HG03354 (cell line): ENCODE results near the gene MPRIP.
A peak's percentile ranks its signal among the peaks of the same experiment; 100 is the strongest.
"Not testable (repeated sequence)": the region's sequence is repeated elsewhere in the genome, so short reads cannot be mapped to it uniquely, and the experiment has no call there.

Experiments used
- ATAC-seq: cut with Tn5 transposase; IDR thresholded peaks from one replicate; pipeline ENCODE4 v1.9.1; 2021; ENCODE audit warnings: mild to moderate bottlenecking; ENCODE audit not compliant: unreplicated experiment, poor library complexity, severe bottlenecking

MPRIP gene

GRCh38 chr17:17191961-17192381, 149.7 kb downstream of the MPRIP start:
- ATAC-seq = no peak

DNA sequence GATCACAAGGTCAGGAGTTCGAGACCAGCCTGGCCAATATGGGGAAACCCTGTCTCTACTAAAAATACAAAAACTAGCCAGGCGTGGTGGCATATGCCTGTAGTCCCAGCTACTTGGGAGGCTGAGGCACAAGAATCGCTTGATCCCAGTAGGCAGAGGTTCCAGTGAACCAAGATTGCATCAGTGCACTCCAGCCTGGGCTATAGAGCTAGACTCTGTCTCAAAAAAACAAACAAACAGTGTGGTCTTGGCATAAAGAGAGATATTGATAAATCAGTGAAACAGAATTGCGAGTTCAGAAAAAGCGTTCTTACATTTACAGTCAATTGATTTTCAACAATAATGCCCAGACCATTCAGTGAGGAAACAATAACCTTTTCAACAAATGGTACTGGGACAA, 153.2 kb downstream of the MPRIP start:
- not testable (repeated sequence) for ATAC-seq

- ATAC-seq = no peak
Measured at GRCh38 chr17:17196776-17197175, 154.5 kb downstream of the MPRIP start.

DNA sequence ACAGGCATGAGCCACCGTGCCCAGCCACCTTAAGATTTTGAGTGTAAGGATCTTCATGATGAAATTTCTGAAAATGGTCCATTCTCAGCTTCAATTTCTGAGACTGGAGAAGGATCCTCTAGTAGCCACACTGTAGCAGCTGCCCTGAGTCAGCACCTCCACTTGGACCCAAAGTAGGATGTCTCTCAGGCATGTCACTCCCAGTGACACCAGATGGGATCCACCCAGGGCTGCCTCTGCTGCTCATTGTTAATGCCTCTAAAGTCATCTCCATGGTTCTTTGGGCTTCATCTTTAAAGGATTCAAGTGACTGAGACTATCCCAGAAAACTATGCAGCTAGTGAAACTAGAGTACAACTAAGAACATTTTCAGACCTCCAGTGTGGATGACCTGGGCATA, 156.0 kb downstream of the MPRIP start:
- no peak for ATAC-seq

- ATAC-seq = no peak
Measured at GRCh38 chr17:17200311-17200710, 158.1 kb downstream of the MPRIP start.

DNA sequence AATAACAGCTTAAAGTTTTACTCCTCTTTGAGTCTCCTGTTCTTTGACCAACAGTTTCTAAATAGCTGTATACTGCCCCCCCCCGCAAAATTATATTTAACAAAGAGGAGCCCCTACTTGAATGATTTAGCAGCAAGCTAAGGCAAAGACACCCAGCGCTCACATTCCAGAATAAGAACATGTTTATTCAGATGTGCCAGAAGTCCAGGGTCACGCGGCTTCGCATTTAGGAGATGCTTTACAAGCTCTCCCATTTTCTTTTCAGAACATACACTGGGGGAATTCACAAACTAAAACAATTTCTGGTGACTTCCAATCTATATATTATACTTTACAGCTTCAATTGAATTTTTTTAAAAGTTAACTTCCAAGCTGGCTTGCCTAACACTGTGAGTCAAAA, 158.6 kb downstream of the MPRIP start:
- ATAC-seq = no peak

DNA sequence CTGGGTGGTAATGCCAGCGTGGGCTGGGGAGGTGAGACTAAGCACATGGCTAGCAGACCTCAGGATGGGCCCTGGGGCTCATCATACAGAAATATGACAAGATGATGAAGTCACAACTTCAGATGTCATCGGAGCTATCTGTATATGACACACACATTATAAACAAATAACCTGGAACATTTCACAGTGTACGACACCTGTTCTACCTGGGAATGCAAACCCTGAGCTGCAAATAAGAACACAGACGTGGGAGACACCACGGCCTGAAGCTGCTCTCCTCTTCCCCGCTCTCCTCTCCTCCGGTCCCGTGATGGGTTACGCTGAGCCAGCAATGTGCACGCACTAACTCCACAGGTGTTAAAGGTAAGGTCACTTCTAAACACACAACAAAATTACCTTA, 159.0 kb downstream of the MPRIP start:
- no peak for ATAC-seq

- ATAC-seq = no peak
Measured at GRCh38 chr17:17201907-17202306, 159.7 kb downstream of the MPRIP start.

DNA sequence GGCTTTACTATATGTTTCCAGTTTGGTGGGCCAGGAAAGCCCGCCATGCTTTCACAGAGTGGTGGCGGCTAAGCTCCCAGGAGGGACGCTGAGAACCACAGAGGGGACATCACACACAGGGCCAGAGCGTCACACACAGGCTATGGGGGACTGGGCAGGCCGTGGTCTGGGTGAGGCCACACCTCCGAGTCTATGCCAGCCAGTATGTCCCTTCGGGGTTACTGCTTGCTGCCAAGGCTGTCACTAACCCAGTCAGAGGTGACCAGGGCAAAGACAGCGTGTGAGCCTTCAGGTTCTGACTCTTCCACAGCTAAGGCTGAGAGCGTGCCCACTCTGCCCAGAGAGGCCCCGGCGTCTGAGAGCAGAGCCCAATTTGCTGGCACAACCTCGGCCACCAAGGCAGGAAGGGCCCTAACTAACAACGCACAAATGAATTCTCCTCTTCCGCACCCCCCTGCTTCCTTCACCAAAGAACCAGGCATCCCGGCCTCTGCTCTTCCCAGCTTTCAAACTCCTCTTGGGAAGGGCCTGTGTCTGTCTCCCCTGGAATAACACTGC, 161.0 kb downstream of the MPRIP start:
- ATAC-seq = no peak

DNA sequence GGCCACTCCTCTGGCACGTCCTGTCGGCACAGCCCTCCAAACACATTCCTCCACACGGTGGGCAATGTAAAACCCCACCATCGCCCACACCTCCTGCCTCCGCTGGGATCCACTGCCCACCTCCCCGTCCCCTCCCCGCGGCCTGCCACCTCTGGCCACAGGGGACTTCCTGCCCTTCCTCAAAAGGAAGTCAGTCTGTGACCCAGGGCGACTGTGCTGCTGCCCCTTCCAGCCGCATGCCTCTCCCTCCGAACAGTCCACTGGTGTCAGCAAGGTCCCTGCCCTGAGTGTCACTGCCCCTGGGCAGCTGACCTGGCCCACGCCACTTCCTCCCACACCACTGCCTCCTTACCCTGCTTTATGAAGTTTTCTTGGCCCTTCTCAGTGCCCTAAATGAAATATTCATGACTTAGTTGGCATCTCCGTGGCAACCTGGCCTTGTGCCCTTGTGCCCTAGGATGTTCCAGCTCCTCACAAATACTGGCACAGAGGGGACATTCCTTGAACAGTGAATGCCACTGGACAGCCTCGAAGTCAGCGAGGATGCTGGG, 161.9 kb downstream of the MPRIP start:
- ATAC-seq = no peak

DNA sequence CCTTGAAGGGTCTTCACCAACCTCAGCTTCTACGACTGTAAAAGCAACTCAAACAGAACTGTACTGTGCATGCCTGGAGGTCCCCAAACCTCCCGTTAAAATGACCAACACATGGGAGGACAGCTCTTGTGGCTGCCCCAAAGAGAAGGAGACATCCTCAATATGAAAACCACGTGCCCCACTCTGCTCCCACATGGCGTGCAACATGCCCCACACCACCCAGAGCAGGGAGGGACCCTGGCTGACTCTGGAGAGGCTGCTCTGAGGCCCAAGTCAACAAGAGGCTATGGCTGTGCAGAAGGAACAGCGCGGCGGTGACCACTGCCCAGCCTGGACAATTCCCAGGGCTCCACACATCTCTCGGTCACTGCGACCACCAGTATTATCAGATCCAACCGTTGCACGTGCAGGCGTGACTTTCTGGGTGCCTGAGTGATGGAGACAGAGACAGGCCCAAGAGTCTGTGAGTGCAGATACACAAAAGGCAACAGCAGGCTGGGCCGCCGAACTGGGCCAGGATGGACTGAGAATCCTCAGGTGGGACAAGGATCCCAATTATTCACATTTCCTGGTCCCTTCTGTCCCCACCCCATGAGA, 162.5 kb downstream of the MPRIP start:
- ATAC-seq = no peak

- ATAC-seq = peak; percentile 54
Measured at GRCh38 chr17:17205368-17206123, 163.3 kb downstream of the MPRIP start.

GRCh38 chr17:17206124-17206912, 164.1 kb downstream of the MPRIP start, which contains the start of gene PLD6:
Gene PLD6, minus strand, starts transcription at chr17:17206333. Its CDS starts 47 bp downstream, at chr17:17206286.
- ATAC-seq = peak; percentile 66

DNA sequence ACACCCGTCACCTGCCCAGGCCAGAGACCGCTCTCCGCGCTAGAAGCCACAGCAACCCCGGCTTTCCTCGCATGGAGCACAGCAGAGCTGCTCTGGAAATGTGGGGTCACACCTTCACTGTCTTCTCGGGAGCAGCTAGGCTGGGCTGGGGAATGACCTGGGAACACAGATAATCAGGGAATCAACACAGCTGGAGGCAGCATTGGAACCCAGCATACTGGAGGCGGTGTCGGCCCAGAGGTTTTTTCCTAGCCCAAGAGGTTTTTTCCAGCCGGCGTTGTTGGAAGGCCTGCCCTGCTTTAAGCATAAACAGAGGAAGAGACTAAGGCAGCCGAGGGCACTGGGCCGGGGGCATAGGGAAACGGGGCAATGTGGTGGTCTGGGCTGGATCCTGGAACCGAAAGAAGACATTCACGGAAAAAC, 164.7 kb downstream of the MPRIP start:
- no peak for ATAC-seq

DNA sequence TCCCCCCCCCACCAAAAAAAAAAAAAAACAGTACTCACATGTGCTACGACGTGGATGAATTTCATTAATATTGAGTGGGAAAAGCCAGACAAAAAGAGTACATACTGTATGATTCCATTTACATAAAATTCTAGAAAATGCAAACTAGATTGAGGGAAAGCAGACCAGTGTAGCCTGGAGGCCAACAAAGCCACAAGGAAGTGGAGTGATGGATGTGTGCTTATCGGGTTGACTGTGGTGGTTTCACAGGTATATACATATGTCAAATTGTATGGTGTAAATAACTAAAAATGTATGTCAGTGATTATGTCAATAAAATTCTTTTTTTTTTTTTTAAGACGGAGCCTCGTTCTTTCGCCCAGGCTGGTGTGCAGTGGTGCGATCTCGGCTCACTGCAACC, 165.7 kb downstream of the MPRIP start:
- ATAC-seq = no peak

DNA sequence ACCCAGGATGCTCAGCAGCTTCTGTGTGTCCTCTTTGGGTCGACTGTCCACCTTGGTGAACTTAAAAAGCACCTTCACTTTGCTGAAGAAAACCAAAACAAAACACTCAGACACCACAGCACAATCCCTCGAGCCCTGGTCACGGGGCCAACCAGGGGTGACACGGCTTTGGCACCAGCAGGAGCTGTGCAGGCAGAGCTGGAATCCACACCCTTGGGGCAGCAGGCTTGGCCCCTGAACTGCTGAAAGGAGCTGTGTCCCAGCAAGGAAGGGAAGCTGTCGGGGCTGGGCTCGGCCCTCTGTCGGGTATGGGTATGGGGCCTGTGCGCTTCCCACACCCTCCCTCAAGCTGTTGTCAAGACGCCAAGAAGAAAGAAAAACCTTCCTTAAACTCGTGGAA, 171.5 kb downstream of the MPRIP start:
- ATAC-seq = no peak

- ATAC-seq = no peak
Measured at GRCh38 chr17:17214646-17215436, 172.6 kb downstream of the MPRIP start.

DNA sequence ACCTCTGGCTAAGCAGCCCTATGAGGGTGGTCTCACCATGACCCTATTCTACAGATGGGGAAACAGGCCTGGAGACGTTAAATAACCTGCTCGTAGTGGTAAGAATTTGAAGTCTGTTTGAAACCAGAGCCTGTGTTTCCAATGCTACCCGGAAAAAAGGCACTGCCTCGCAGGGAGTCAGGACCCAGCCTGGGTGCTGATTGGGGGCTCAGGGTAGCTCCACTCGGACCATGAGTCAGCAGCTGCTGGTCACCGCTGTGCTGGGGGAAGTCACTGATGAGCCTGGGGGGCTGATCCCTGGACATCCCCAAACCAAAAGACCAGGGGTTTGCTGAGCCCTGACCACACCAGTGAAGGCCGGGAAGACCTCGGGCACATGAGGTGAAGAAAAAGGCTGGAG, 173.3 kb downstream of the MPRIP start:
- no peak for ATAC-seq

- ATAC-seq = no peak
Measured at GRCh38 chr17:17216236-17216635, 174.0 kb downstream of the MPRIP start.
